Fibroblast of skin of left biceps (primary cell): ENCODE results near the gene WWOX.
"Not testable (repeated sequence)": the region's sequence is repeated elsewhere in the genome, so short reads cannot be mapped to it uniquely, and the experiment has no call there.

ENCODE experiments used
- DNase-seq, 2 experiments: peaks; one replicate each; pipeline ENCODE4 v3.0.0-alpha.2; 2013; ENCODE audit warnings: low read depth in 2 of 2

Gene WWOX

GRCh38 chr16:78684655-78685375 lies 585.4 kb downstream of the WWOX start:
- no peak for DNase-seq

GRCh38 chr16:78686601-78687000 lies 587.1 kb downstream of the WWOX start:
- DNase-seq, result no peak

- peak; percentile 51 to 56 for DNase-seq
Observed at GRCh38 chr16:78689028-78689427, 589.6 kb downstream of the WWOX start.

- no peak for DNase-seq
Observed at GRCh38 chr16:78689536-78689935, 590.1 kb downstream of the WWOX start.

- no peak for DNase-seq
Observed at GRCh38 chr16:78690510-78690909, 591.1 kb downstream of the WWOX start.

- not testable (repeated sequence) for DNase-seq
Observed at GRCh38 chr16:78691746-78692145, 592.3 kb downstream of the WWOX start.

- DNase-seq, result no peak
Observed at GRCh38 chr16:78693496-78693895, 594.0 kb downstream of the WWOX start.

GRCh38 chr16:78694414-78694813 lies 595.0 kb downstream of the WWOX start:
- no peak for DNase-seq

- DNase-seq, result no peak
Observed at GRCh38 chr16:78695391-78695790, 595.9 kb downstream of the WWOX start.

GRCh38 chr16:78696797-78697196 lies 597.3 kb downstream of the WWOX start:
- DNase-seq, result no peak

- no peak for DNase-seq
Observed at GRCh38 chr16:78697426-78697825, 598.0 kb downstream of the WWOX start.

- DNase-seq, result no peak
Observed at GRCh38 chr16:78703936-78704335, 604.5 kb downstream of the WWOX start.

- peak; percentile 42 to 44 for DNase-seq
Observed at GRCh38 chr16:78704416-78704815, 605.0 kb downstream of the WWOX start.

- no peak for DNase-seq
Observed at GRCh38 chr16:78705694-78706093, 606.2 kb downstream of the WWOX start.

GRCh38 chr16:78706637-78707036 lies 607.2 kb downstream of the WWOX start:
- DNase-seq, result no peak

- DNase-seq, result no peak
Observed at GRCh38 chr16:78709137-78709884, 609.9 kb downstream of the WWOX start.

GRCh38 chr16:78715106-78715505 lies 615.7 kb downstream of the WWOX start:
- DNase-seq, result no peak

GRCh38 chr16:78715673-78716072 lies 616.2 kb downstream of the WWOX start:
- DNase-seq, result no peak

- DNase-seq, result no peak
Observed at GRCh38 chr16:78718141-78718540, 618.7 kb downstream of the WWOX start.

GRCh38 chr16:78720416-78720815 lies 621.0 kb downstream of the WWOX start:
- no peak for DNase-seq

GRCh38 chr16:78727536-78727935 lies 628.1 kb downstream of the WWOX start:
- no peak for DNase-seq

GRCh38 chr16:78729687-78730086 lies 630.2 kb downstream of the WWOX start:
- DNase-seq, result no peak

- DNase-seq, result no peak
Observed at GRCh38 chr16:78731785-78732184, 632.3 kb downstream of the WWOX start.
